Inflammatory macrophage (primary cell): ENCODE data around the gene RLF.
"Not testable (repeated sequence)": the region's sequence is repeated elsewhere in the genome, so short reads cannot be mapped to it uniquely, and the experiment has no call there.

Experiments used
- DNase-seq, 2 donors: peaks; one replicate each; pipeline ENCODE4 v3.0.0-alpha.2; 2020 to 2022

The RLF gene

GRCh38 chr1:40174788-40175187 lies 13.6 kb downstream of the RLF start:
- no peak for DNase-seq

DNA sequence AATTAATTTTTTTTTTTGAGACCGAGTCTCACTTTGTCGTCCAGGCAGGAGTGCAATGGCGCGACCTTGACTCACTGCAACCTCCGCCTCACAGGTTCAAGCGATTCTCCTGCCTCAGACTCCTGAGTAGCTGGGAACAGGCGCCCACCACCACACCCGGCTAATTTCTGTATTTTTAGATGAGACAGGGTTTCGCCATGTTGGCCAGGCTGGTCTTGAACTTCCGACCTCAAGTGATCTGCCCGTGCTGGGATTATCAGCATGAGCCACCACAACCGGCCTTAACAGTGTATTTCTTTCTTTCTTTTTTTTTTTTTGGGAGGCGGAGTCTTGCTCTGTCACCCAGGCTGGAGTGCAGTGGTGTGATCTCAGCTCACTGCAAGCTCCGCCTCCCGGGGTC lies 15.8 kb downstream of the RLF start:
- DNase-seq: not testable (repeated sequence)

DNA sequence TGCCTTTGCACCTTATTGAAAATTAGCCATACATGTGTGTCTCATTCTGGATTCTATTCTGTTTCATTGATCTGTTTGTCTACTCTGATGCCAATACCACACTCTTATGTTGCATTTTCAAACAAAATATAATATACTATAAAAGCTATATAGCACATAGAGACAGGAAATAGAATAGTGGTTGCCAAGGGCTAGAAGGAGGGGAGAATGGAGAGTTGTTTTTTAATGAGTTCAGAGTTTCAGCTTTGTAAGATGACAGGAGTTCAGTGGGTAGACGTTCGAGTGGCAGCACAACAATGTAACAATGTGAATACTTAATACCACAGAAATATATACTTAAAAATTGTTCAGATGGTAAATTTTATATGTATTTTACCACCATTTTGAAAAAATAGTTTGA lies 17.0 kb downstream of the RLF start:
- no peak for DNase-seq

GRCh38 chr1:40179496-40180089 lies 18.4 kb downstream of the RLF start:
- no peak for DNase-seq

GRCh38 chr1:40183055-40183710 lies 22.0 kb downstream of the RLF start:
- DNase-seq: peak in 1 of 2 donors; percentile 40

DNA sequence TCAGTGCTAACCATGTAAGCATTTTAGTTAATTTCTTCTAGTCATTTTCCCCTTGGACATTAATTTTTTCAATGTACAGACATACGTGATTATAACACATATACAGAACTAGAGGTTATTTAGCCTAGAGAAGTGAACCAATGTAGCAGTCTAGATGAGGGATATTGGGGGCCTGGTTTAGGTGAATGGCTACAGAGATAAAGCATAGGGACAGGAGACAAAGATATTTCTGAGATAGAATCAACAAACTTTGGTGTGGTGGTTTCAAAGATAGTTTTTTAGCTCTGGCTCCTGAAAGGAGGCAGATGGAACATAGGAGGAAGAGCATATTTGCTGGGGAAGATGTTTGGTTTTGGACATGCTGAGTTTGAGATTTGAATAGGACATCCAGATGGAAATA lies 23.0 kb downstream of the RLF start:
- no peak for DNase-seq

DNA sequence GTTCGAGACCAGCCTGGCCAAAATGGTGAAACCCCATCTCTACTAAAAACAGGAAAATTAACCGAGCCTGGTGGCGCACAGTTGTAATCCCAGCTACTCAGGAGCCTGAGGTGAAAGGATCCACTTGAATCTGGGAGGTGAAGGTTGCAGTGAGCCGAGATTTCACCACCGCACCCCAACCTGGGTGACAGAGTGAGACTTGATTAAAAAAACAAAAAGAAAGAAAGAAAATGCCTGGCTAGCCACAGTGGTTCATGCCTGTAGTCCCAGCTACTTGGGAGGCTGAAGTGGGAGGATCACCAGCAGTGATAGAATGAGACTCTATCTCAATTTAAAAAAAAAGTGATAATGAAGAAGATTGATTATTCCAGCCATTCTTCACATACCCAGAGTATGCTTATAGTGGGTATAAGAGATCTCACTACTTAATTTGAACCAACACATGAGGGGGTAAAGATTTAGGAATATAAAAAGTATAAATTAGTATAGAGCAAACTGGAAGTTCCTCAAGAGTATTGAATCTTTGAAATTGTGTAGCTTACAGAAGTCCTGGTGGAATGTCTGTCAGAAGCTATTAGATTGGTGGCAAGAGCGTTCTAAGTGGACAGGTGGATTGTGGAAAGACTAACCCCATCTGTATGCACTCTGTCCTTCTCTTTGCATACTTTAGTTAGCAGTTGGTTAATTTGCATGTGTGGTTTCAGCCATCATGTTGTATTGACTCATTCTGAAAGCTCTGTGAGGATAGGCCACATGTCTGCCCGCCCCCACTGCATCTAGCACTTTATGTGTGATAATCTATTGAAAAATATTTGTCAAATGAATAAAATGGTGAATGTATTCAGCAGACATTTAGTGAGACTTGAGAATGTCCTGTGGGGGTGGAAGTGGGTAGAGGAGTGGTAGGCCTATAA lies 25.0 kb downstream of the RLF start:
- peak; percentile 56 to 61 for DNase-seq

DNA sequence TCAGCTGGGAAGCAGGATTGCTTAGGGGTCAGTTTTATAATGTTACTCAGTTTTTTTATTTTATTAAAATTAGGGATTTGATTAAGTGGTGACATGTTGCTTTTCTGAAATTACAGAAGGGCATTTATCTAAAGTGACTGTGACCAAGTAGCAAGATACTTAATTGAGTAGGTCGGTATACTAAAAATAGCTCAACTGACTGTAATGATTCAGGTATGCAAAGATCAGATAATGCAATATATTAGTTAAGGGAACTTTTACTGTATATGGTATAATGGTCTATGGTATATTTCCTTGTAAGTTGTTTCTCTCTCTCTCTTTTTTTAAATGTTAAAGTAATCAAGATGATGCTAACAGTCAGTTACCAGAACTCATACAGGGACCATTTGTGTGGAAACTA lies 26.2 kb downstream of the RLF start:
- DNase-seq: no peak

- DNase-seq: not testable (repeated sequence)
Observed at GRCh38 chr1:40194639-40195038, 33.5 kb downstream of the RLF start.

DNA sequence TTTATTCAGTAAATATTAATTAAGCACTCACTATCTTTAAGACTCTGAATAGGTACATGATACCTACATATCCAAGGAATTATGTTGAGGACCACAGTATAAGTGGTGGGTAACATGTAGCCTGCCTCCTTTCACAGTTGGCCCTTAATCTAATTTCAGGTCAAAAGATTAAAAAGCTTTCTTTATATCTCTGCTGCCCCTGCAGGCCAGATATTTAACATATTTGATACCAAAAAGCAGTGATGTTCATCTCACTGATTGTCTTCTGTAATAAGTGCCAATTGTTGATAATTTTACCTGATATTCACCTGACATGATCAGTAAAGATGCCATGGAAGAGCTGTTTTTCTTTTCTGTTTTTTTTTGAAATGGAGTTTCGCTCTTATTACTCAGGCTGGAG lies 36.5 kb downstream of the RLF start:
- no peak for DNase-seq

- no peak for DNase-seq
Observed at GRCh38 chr1:40199126-40199525, 37.9 kb downstream of the RLF start.

- DNase-seq: peak; percentile 28 to 55
Observed at GRCh38 chr1:40204856-40205255, 43.7 kb downstream of the RLF start.

- no peak for DNase-seq
Observed at GRCh38 chr1:40210511-40211204, 49.5 kb downstream of the RLF start.

DNA sequence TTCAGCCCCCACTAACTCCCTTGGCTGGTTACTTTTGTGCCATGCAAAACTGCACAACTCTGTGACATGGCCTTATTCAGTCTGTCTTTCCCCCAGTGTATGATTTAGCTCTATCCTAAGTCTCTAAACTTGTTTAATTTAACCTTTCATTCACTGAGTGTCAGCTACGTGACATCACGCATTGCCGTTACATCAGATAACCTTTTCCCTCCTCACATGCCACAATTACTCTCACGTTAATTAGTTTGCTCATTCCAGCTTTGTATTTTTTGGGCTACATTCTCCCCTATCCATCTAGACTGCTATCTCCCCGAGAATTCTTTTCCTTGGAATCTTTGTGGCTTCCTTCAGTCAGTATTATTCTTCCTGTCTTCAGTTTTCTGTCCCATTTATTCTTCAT lies 57.1 kb downstream of the RLF start:
- no peak for DNase-seq

- not testable (repeated sequence) for DNase-seq
Observed at GRCh38 chr1:40221471-40221905, 60.3 kb downstream of the RLF start.

GRCh38 chr1:40221977-40222772 lies 61.0 kb downstream of the RLF start:
- DNase-seq: no peak

DNA sequence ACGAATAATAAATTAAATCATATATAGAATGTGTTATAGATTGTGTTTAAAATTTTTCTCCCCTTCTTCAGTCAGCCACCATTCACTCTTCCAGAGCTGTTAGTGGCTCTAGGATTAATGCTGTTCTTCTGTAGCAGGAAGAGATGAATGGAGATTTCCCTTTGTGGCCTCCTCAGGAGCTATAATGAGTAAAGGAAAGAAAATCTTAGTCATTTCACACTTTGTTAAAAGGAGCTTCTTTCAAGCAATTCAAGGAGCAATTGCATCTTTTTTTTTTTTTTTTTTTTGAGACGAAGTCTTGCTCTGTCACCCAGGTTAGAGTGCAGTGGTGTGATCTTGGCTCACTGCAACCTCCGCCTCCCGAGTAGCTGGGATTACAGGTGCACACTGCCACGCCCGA lies 62.9 kb downstream of the RLF start:
- no peak for DNase-seq

DNA sequence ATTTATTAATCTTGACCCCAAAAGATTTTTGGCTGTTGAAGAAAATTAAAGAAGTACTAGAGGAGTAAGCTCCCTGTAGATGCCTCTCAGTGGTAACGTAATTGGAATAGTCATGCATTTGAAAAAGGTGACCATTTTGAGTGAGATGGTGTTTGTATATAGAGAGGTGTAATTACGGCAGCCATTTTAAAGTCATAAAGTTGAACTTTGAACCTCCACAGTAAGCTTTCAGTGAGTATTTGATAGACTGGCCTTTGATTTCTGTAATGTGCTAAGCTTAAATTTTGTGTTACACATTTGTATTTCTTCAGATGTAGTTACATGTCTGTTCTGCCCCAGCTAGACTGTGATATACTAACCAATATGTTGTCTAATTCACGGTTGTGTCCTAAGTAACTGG lies 65.0 kb downstream of the RLF start:
- no peak for DNase-seq

DNA sequence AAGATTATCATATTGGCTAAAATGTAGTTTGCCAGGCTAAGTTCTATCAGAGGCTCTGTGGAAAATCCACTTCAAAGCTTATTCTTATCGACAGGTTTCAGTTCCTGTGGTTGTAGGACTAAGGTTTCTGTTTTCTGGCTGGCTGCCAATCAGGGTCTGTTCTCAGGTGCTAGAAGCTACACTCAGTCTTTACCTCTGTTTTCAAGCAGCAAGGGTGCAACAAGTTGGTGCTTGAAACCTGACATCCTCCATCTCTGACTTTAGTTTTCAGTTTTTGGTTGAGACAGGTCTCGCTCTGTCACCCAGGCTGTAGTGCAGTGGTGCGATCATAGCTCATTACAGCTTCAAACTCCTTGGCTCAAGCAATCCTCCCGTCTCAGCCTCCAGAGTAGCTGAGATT lies 71.3 kb downstream of the RLF start:
- DNase-seq: no peak

- no peak for DNase-seq
Observed at GRCh38 chr1:40239626-40240025, 78.4 kb downstream of the RLF start.

GRCh38 chr1:40240390-40240789 lies 79.2 kb downstream of the RLF start:
- DNase-seq: no peak

DNA sequence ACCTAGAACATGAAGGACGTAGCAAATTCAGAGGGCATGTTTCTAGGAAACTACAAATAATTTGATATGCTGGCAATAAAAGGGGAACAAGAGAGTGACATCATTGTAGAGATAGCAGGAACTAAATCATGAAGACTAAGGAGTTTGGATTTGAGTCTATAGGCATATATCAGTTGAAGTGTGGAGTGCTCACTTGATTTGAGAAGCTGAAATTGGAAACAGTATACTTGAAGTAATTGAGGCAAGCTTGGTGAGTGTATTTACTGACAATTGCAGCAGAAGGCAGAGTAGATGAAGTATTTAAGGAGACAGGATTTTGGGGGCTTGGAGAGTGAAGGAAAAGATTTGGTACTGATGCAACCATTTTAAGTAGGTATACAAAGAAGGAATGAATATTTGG lies 80.2 kb downstream of the RLF start:
- DNase-seq: peak; percentile 13 to 53
